ENCODE measurements around the gene TTC16.
A peak's percentile ranks its signal among the peaks of the same experiment; 100 is the strongest.
"Not testable (repeated sequence)": the region's sequence is repeated elsewhere in the genome, so short reads cannot be mapped to it uniquely, and the experiment has no call there.

Gene TTC16

GRCh38 chr9:127779136-127779981 lies 63.5 kb downstream of the TTC16 start:
- H3K4me1 ChIP-seq (ENCODE audit: insufficient read depth, low read length) = peaks cover 8% of the 10 kb centered on the region; the same call in 1 of the 2 replicates
- 89% methylated on average over 16 of the region's 17 CpGs for WGBS
- H3K27me3 ChIP-seq (ENCODE audit: insufficient read depth, low read length) = no peaks in the 10 kb centered on the region
- H3K9ac ChIP-seq (ENCODE audit: low read depth, low read length) = no peak overlapping the region
- H3K27ac ChIP-seq (ENCODE audit: low read depth, low read length) = no peak overlapping the region
- no peaks in the 10 kb centered on the region for H3K36me3 ChIP-seq (ENCODE audit: insufficient read depth, low read length)
- no peak overlapping the region for H3K4me3 ChIP-seq (ENCODE audit: low read length)
- no peaks in the 10 kb centered on the region for H3K9me3 ChIP-seq (ENCODE audit: insufficient read depth, low read depth, low read length)

- H3K9ac ChIP-seq (ENCODE audit: low read depth, low read length) = peak overlapping the region; percentile 22; the same call in 1 of the 2 replicates
- H3K27me3 ChIP-seq (ENCODE audit: insufficient read depth, low read length) = no peaks in the 10 kb centered on the region
- H3K27ac ChIP-seq (ENCODE audit: low read depth, low read length) = no peak overlapping the region
- no peak overlapping the region for H3K4me3 ChIP-seq (ENCODE audit: low read length)
- H3K4me1 ChIP-seq (ENCODE audit: insufficient read depth, low read length) = peaks cover 8% of the 10 kb centered on the region; the same call in 1 of the 2 replicates
- no peaks in the 10 kb centered on the region for H3K9me3 ChIP-seq (ENCODE audit: insufficient read depth, low read depth, low read length)
- H3K36me3 ChIP-seq (ENCODE audit: insufficient read depth, low read length) = no peaks in the 10 kb centered on the region
- WGBS = 78% methylated on average over 20 of the region's 20 CpGs
These were observed 64.4 kb downstream of the TTC16 start for GRCh38 chr9:127780126-127780885.

- not testable (repeated sequence) for H3K27me3 ChIP-seq (ENCODE audit: insufficient read depth, low read length); H3K36me3 ChIP-seq (ENCODE audit: insufficient read depth, low read length); H3K9me3 ChIP-seq (ENCODE audit: insufficient read depth, low read depth, low read length); H3K4me1 ChIP-seq (ENCODE audit: insufficient read depth, low read length); H3K27ac ChIP-seq (ENCODE audit: low read depth, low read length); H3K4me3 ChIP-seq (ENCODE audit: low read length); H3K9ac ChIP-seq (ENCODE audit: low read depth, low read length)
- WGBS = 98% methylated on average over 9 of the region's 9 CpGs
These were observed 65.0 kb downstream of the TTC16 start for GRCh38 chr9:127780909-127781308.
